ENCODE results near the gene TMEM37.

DNA sequence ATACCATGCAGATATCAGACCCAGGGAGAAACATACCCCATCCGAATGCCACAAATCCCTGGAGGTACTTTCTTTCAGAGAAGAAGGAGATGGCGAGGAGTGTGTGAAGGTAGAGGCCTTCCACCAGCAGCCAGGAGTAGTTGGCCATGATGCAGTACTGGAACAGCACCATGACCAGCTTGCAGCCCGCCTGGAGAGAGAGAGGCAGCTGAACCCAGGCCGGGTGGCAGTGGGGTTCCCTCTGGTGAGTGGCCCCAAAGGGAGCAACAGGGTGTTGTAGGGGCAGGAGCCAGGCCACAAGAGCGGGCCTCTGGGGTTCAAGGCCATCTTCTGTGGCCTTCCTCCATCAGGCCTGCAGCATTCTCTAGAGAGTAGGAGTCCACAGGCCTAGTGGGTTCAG, 30.2 kb downstream of the TMEM37 start:
- TF ChIP-seq, protein P1, sequence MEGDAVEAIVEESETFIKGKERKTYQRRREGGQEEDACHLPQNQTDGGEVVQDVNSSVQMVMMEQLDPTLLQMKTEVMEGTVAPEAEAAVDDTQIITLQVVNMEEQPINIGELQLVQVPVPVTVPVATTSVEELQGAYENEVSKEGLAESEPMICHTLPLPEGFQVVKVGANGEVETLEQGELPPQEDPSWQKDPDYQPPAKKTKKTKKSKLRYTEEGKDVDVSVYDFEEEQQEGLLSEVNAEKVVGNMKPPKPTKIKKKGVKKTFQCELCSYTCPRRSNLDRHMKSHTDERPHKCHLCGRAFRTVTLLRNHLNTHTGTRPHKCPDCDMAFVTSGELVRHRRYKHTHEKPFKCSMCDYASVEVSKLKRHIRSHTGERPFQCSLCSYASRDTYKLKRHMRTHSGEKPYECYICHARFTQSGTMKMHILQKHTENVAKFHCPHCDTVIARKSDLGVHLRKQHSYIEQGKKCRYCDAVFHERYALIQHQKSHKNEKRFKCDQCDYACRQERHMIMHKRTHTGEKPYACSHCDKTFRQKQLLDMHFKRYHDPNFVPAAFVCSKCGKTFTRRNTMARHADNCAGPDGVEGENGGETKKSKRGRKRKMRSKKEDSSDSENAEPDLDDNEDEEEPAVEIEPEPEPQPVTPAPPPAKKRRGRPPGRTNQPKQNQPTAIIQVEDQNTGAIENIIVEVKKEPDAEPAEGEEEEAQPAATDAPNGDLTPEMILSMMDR (conservative IDR thresholded peaks at IDR 0.05 in 1 of 2, IDR thresholded peaks at IDR 0.05 in 1 of 2; ENCODE audit: extremely low read depth in 1 of 2, insufficient read depth in 1 of 2, low read depth in 1 of 2, low read length in 2 of 2): no peak
- TF ChIP-seq EZH2 (IDR thresholded peaks at IDR 0.05; ENCODE audit: borderline replicate concordance, low read length): no peak
